ENCODE results near the gene ADGRG1.

- TF ChIP-seq CTCF (IDR thresholded peaks at IDR 0.05; ENCODE audit: low read length) = no peak
- TF ChIP-seq EZH2 (optimal IDR thresholded peaks at IDR 0.05; ENCODE audit: low read depth, low read length) = no peak
Measured at GRCh38 chr16:57713596-57713995, 85.2 kb downstream of the ADGRG1 start.
